ENCODE measurements around the gene ABO. TPM values are rescaled to one million over a fixed set of nuclear protein-coding genes. Genes with fewer than 3 reads are reported as not detected.

The ABO gene
- total and polyA plus RNA-seq, 2 donors (not counting 3 experiments of a cell fraction or from before 2014, with no cell fraction given) = not detected

DNA sequence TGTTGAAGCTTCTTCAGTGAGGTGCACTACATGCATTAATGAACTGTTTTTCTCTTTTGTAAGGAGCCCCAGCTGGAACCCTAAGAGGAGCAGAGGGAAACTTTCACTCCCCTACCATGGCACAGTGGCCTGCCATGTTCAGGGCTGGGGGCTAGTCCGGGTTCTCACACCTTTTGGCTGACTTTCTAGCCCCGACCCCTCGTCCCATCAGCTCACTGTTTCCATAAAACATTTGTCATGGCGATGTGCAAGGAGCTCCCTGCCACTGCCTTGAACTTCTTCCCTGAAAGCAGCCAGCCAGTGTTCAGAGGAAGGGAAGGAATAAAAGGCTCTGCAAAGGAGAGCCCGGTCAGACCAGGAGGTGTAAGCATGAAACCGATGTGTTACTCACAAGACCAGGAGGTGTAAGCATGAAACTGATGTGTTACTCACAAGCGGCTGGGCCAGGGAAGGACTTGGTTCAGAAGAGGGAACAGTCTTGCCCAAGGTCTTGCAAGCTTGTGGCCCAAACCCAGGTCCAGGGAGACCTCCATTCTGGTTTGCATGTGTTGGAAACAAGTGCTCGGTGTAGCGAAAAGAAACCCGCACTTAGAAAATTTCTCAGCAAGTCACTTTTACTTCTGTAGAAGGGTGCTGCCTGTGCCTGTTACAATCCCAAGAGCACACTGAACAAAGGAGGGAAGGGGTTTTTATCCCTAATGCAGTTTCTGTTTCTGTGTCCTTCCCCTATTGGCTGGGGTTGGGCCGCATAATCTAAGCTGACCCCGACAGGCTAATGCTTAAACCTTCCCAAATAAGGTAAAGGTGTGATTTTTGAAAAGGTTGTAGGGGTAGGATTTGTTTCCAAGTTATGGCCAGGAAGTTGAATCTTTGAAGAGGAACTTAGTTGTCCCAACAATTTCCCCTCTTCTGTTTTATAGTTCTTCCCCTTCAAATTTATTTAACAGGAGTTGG, 3.4 kb upstream of the ABO start:
- H3K9me1 ChIP-seq (replicated peaks; ENCODE audit: control insufficient read depth, extremely low read depth, insufficient read depth, low read length) = no peaks in the 10 kb centered on the region
- ChIA-PET POLR2A (no interaction called here), CTCF (interaction anchor here (1.2 to 1.6 kb wide), 2 partner anchors 39 to 51 kb away, joined by 4 read pairs; no protein-coding TSS in a partner anchor)
- H4K20me1 ChIP-seq (replicated peaks; ENCODE audit: control insufficient read depth, extremely low read depth, insufficient read depth, low read length) = no peaks in the 10 kb centered on the region
- H3K27me3 ChIP-seq (ENCODE audit: control insufficient read depth in 2 of 2, insufficient read depth in 2 of 2, low read length in 2 of 2) = peaks cover 19 to 43% of the 10 kb centered on the region in 2 experiments
- intact Hi-C loops (cut with micrococcal nuclease) = no loop called here
- no peak for TF ChIP-seq POLR2A (IDR thresholded peaks at IDR 0.05; ENCODE audit: low read depth, low read length)
- no peak for TF ChIP-seq POLR2AphosphoS5 (IDR thresholded peaks at IDR 0.05; ENCODE audit: insufficient read depth, low read depth, low read length)
- no peak for TF ChIP-seq GATA2 (IDR thresholded peaks at IDR 0.05; ENCODE audit: insufficient read depth, insufficient read length, low read depth, low read length)
- TF ChIP-seq, protein P1, sequence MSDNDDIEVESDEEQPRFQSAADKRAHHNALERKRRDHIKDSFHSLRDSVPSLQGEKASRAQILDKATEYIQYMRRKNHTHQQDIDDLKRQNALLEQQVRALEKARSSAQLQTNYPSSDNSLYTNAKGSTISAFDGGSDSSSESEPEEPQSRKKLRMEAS (IDR thresholded peaks at IDR 0.05; ENCODE audit: insufficient read depth, insufficient read length) = no peak
- TF ChIP-seq MYC (IDR thresholded peaks at IDR 0.05; ENCODE audit: low read depth, low read length) = no peak
- TF ChIP-seq EZH2 (IDR thresholded peaks at IDR 0.05; ENCODE audit: borderline replicate concordance, low read depth, low read length, severe bottlenecking) = no peak
- TF ChIP-seq, protein P2, sequence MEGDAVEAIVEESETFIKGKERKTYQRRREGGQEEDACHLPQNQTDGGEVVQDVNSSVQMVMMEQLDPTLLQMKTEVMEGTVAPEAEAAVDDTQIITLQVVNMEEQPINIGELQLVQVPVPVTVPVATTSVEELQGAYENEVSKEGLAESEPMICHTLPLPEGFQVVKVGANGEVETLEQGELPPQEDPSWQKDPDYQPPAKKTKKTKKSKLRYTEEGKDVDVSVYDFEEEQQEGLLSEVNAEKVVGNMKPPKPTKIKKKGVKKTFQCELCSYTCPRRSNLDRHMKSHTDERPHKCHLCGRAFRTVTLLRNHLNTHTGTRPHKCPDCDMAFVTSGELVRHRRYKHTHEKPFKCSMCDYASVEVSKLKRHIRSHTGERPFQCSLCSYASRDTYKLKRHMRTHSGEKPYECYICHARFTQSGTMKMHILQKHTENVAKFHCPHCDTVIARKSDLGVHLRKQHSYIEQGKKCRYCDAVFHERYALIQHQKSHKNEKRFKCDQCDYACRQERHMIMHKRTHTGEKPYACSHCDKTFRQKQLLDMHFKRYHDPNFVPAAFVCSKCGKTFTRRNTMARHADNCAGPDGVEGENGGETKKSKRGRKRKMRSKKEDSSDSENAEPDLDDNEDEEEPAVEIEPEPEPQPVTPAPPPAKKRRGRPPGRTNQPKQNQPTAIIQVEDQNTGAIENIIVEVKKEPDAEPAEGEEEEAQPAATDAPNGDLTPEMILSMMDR (IDR thresholded peaks at IDR 0.05; ENCODE audit: extremely low read depth in 1 of 2, insufficient read depth in 1 of 2, low read depth in 1 of 2, low read length in 2 of 2) = no peak
- no peak for TF ChIP-seq JUN (IDR thresholded peaks at IDR 0.05; ENCODE audit: borderline replicate concordance, insufficient read depth, insufficient read length, low read depth)
- no peak for TF ChIP-seq FOS (IDR thresholded peaks at IDR 0.05; ENCODE audit: borderline replicate concordance, insufficient read depth, low read length)
- H3K9ac ChIP-seq (replicated peaks; ENCODE audit: extremely low read depth, insufficient read depth, low read length) = no peak overlapping the region
- no TSS peak for BruUV-seq (replicated peaks)
- H3K4me1 ChIP-seq (ENCODE audit: control insufficient read depth, extremely low read depth, insufficient read depth, low read length) = no peaks in the 10 kb centered on the region
- FAIRE-seq (no peak), DNase-seq (ENCODE audit: low read depth, low spot score) (no peak)
- no peaks in the 10 kb centered on the region for H3K36me3 ChIP-seq (ENCODE audit: control insufficient read depth in 2 of 2, extremely low read depth in 1 of 2, insufficient read depth in 2 of 2, low read length in 2 of 2)
- H3K9me3 ChIP-seq (replicated peaks; ENCODE audit: control insufficient read depth, insufficient read depth, low read length) = no peaks in the 10 kb centered on the region
- dilution Hi-C loops (cut with MboI; ENCODE audit: extremely low pct_ligation_motif_present, low sequenced_read_pairs) = no loop called here
- H3K27ac ChIP-seq (ENCODE audit: insufficient read depth, low read depth, low read length) = no peak overlapping the region
- no peak overlapping the region for H3K4me3 ChIP-seq (replicated peaks in 1 of 3; ENCODE audit: insufficient read depth in 1 of 3, low read depth in 1 of 3, low read length in 3 of 3)
- no peaks in the 10 kb centered on the region for H3K79me2 ChIP-seq (ENCODE audit: control insufficient read depth, insufficient read depth, low read length)
- H3K4me2 ChIP-seq (ENCODE audit: insufficient read depth, low read length) = no peak overlapping the region
- no peak overlapping the region for H2AFZ ChIP-seq (ENCODE audit: low read depth, low read length)

Data from endothelial cell of umbilical vein (primary cell).